GM18499 (cell line): ENCODE measurements around the gene LAMC3.

ENCODE experiments used
- ATAC-seq: cut with Tn5 transposase; IDR thresholded peaks from one replicate; pipeline ENCODE4 v1.9.1; 2021; ENCODE audit warnings: moderate number of reproducible peaks; ENCODE audit not compliant: insufficient read depth, unreplicated experiment

LAMC3 gene

DNA sequence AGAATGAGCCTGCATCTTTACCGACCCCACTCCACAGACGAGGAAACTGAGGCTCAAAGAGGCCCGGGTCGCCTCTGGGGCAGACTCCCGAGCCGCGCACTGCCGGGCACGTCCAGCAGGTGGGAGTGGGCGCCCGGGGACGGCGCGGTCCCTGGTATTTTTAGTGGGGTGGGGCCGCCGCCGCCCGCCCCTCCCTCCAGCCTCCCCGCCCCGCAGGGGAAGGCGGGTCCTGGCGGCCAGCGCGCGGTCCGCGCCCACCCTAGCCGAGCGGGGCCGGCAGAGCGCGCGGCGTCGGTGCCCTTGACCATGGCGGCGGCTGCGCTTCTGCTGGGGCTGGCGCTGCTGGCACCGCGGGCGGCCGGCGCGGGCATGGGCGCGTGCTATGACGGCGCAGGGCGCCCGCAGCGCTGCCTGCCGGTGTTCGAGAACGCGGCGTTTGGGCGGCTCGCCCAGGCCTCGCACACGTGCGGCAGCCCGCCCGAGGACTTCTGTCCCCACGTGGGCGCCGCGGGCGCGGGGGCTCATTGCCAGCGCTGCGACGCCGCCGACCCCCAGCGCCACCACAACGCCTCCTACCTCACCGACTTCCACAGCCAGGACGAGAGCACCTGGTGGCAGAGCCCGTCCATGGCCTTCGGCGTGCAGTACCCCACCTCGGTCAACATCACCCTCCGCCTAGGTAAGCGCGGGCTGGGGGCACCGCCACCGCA lies at the start of gene LAMC3:
Gene LAMC3 (plus strand): TSS at position 266 of the 710 bp plus-strand sequence. CDS start 41 bp downstream, at position 307.
- ATAC-seq: no peak

DNA sequence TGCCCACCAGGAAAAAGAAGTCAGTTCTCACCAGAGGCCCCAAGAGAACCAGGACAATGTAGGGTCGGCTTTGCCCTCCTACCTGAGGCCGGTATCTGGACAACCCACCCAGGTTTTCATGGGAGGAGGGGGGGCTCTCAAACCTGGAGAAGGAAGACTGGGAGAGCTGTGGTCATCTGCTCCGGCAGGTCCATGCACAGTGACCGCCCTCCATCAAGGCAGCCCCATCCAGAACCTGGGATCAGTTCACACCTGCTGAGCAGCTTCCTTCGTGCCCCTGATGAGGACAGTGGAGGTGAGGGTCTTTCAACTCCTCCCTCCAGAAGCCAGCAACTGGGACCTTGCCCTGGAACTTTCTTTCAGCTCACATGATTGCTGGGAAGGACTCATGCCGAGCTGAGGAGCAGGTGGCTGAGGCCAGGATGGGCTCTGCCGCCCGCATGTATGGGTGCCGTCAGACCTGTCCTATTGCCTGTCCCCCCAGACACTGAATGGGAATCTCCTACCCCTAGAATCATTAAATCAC lies 49.1 kb upstream of the LAMC3 start:
- no peak for ATAC-seq

DNA sequence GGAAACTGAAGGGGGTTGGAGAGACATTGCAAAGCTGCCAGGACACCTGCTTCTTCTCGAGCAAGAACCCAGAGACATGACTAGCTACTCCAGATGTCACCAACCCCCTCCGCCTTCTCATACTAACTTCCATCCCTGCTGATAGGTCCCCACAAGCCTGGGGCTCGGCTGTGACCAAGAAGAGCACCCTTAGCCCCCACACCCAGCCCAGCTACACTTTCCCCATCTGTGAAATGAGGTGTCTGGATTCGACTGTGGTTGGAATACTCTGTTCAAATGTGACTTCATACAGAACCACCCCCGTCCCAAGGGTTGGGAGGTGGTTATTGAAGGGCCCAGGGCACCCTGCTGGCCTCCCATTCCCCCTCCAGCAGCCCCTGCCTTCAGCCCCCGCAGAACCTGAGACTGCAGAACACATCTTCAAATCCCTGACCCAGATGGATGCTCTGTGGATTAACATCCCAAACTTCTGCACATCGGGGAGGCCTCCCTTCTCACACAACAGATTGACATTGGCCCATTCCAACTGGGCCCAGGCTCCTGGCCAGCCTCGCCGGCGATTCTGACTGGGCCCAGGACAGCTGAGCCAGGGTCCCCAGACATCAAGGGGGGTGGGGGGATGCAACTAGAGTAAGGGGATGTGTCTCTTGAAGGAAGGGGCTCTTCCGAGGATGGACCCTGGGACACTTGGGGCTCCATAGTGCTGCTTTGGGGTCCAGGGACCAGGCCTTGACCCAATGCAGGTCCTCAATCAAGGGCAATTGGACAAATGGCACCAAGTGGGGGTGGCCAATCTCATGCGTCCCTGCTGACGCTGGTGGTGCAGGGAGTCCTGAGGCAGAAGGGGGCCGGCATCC lies 48.2 kb upstream of the LAMC3 start:
- ATAC-seq: no peak

DNA sequence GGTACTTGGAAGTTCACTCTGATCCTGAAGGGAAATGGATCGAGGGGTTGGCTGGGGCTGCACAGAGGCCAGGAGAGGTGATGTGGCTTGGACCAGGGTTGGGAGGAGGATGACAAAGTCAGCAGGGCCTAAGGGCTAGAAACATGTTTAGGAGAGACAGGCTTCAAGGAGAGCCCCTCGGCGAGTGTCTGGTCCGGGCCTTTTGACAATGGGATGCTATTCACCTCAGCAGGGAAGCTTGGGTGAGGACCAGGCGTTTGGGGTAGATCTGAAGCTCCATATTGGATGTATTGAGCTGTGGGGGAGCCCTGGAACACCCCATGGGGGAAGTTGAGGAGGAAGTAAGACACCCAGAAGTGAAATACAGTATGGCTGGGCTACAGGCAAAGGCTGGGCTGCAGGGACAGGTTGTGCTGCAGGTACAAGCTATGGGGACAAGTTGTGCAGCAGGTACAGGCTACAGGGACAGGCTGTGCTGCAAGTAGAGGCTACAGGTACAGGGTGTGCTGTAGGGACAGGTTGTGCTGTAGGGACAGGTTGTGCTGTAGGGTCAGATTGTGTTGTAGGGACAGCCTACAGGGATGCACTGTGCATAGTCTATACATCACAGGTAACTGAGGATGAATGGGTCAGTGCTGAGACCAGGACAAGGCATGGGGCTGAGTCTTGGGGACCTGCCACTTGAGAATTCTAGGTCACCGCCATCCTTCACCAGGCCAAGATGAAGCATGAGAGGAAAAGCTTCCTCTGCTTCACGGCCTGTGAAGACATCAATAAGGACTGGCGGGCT lies 47.3 kb upstream of the LAMC3 start:
- no peak for ATAC-seq

DNA sequence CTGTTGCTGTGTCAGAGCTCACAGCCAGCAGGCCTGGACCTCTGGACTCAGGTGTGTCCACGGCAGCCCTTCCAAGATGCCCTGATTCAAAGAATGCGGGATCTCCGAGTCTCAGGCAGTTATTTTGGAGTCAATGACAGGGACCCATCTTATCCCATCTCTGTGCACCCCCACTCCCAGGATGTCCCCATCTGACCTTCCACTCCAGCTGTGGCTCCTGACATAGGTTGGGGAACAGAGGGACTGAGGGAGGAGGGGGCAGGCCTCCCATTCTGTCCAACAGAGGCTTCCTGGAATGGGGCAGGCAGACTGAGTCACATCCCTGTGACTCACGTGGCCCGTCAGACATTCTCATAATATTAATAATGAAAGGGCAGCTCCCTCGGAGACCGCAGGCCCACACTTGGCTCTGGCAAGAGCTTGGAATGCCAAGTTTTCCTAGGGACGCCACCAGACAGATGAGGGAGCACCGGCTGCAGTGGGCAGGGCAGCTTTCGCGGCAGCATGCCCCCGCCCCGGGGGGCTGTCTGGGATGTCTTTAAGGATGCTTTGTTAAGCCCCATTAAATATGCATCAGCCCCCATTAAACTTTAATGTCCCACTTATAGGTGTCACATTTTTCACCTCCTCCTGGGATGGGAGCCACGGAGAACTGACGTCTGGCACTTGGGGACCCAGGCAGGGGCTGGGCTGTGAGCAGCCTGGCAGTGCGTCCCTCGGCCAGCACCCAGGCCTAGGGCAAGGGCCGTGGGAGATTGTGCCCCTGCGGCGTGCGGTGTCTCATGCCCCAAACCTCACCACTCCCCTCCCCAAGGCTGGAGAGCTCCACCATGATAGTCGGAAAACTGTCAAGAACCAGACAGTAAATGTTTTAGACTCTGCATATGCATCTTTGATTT lies 46.3 kb upstream of the LAMC3 start:
- ATAC-seq: no peak

DNA sequence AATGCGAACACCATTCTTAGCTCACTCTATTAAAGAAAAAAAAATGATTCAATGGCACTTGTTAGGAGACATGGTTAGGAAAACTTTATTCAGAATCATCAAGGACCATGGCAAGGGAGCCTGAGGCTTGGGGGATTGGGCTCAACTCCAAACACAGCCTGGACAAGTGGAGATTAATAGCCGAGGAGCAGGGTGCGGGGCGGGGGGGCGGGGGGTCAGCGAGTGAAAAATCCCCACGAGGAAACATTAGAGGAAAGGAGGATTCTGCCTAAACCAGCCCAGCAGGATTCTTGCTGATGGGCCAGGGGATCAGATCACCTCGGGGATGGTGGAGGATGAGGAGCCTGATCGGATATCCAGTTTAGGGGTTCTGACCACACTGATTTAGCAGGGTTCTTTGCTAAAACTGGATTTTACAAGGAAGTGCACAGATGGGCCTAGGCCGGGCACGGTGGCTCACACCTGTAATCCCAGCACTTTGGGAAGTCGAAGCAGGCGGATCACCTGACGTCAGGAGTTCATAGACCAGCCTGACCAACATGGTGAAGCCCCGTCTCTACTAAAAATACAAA lies 45.6 kb upstream of the LAMC3 start:
- no peak for ATAC-seq

DNA sequence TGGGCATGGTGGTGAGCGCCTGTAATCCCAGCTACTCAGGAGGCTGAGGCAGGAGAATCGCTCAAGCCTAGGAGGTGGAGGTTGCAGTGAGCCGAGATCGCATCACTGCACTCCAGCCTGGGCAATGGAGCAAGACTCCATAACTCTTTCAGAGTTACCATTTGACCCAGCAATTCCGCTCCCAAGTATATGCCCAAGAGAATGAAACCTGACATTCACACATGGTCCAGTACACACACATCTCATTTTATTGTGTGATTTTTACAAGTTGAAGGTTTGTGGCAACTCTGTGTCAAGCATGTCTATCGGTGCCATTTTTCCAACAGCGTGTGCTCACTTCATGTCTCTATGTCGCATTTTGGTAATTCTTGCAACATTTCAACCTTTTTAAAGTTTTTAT lies 45.1 kb upstream of the LAMC3 start:
- no peak for ATAC-seq

DNA sequence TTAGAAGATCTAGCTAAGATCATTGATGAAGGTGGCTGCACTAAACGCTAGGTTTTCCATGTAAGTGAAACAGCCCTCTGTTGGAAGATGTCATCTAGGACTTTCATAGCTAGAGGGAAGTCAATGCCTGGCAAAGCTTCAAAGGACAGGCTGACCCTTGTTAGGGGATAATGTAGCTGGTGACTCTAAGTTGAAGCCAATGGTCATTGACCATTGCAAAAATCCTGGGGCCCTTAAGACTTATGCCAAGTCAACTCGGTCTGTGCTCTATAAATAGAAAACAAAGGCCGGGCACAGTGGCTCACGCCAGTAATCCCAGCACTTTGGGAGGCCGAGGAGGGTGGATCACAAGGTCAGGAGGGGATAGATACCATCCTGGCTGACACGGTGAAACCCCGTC lies 43.3 kb upstream of the LAMC3 start:
- no peak for ATAC-seq

DNA sequence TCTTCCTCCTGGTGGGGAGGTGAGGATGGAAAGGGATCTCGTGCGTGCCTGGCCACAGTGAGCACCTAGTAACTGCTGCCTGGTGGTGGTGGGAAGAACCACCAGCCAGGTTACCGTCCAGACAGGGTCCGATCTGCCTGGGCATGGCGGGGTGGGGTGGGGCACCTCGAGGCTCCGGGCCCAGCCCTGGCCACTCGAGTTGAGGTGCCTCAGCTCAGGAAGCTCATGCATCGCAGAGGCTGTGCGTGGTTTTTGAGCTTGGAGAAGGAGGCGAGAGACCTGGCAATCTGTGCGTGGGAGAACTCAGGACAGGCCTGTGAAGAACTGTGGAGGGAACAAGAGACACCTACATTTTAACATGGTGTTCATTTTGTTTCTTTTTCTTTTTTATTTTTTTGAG lies 38.9 kb upstream of the LAMC3 start:
- ATAC-seq: no peak

DNA sequence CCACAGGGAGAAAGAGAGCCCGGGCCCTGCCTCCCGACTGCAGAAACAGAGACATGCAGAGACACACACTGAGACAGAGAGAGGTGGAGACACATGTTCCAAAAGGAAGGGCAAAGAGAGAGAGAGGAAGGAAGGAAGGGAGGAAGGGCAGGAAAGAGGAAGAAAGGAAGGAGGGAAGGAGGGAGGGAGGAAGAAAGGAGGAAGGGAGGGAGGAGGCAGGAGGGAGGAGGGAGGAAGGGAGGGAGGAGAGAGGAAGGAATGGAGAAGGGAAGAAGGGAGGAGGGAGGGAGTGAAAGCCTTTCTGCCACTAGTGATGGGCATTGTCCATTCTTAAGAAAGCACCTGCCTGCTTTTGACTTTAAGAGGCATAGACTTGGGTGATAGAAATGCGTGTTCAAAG lies 38.1 kb upstream of the LAMC3 start:
- ATAC-seq: no peak

DNA sequence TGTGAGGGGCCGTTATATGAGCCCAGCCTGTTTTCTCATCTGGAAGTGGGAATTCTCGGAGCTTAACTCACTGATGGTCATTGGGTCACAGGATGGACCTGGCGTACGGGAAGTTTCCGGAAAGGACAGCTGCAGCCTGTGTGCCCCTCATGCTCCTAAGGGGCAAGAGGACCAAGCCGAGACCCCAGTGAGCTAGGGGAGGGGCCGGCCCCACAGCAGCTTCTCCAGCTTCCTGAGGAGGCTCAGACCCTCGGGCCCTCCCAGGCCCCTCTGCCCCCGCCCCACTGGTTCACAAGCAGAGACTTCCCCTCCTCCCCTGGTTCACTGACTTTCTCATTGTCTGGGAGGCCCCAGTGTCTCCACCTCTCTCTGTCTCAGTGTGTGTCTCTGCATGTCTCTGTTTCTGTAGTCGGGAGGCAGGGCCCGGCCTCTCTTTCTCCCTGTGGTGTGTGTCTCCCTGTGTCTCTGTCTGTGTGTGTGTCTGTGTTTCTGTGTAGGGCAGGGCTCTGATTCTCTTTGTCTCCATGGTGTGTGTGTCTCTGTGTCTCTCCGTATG lies 37.6 kb upstream of the LAMC3 start:
- no peak for ATAC-seq

DNA sequence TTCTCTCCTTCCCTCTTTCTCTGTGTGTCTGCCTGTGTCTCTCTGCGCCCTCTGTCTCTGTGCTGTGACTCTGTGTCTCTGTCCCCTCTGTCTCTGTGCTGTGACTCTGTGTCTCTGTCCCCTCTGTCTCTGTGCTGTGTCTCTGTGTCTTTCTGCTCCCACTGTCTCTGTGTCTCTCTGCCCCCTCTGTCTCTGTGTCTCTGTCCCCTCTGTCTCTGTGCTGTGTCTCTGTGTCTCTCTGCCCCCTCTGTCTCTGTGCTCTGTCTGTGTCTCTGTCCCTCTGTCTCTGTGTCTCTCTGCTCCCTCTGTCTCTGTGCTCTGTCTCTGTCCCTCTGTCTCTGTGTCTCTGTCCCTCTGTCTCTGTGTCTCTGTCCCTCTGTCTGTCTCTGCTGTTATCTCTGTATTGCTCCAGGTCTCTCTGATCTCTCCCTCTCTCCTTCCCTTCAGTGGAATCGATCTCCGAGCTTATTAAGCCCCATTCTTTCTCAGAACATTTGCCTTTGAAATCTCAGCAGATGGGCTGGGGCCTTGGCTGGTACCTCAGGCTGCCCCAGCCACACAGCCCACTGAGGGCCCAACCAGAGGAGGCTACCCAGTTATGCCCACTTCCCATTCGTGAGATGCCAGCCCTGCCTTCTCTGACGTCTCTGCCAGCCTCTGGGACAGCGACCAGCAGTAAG lies 36.6 kb upstream of the LAMC3 start:
- ATAC-seq: no peak

DNA sequence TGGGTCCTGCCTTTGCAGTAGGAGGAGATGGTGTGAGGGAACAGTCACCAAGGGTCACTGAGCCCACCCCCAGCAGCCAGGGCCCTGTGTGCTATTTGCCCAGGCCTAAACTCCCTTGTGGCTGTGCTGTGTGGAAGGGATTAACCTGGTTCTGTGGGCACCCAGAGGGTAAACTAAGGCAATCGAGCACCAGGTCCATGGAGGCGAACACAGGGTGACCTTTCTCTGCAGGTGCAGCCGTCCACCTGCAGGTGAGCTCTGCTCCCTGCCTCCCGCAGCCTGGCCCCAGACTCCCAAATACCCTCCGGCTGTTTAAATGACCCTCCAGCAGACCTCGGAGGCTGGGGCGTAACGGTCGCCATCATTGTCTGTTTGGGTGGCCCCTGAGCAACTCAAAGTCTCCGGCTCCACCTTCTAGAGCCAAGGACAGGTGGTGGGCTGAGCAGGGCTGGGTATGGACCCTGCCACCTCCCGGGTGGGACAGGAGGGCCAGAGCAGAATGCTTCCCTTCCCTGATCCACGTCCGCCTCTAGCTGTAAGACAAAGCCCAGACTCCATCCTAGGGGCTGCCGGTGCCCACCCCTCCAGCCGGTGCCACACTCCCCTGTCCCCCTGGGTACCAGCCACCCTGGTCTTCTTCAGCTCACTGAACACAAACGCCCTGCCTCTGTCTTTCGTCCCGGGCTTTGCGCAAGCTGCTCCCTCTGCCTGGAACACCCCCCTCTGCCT lies 35.9 kb upstream of the LAMC3 start:
- no peak for ATAC-seq

DNA sequence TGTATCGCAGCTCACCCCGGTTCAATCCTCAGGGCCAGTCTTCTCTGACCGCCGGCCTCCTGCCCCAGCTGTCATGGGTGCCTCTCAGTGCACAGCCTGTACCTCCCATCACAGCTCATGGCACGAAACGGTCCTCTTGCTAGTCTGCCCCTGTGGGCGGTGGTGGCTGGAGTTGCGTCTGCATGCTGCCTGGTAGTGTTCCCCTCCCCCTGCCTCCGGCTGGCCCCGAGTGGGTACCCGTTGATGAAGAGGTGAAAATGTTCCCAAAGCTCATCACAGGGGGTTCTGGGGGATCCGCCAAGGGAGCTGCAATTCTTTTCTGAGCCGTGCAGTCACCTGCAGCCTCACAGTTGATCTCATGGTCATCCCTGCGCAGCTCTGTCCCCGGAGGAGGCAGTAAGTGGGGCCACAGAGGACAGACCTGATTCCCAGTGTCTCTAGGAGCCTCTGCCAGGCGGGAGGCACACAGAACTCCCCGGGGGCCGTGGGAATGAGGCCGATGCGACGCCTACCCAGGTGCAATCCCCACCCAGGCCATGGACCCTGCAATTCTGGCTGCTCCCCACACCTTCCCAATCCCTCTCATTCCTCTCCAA lies 35.2 kb upstream of the LAMC3 start:
- ATAC-seq: no peak

DNA sequence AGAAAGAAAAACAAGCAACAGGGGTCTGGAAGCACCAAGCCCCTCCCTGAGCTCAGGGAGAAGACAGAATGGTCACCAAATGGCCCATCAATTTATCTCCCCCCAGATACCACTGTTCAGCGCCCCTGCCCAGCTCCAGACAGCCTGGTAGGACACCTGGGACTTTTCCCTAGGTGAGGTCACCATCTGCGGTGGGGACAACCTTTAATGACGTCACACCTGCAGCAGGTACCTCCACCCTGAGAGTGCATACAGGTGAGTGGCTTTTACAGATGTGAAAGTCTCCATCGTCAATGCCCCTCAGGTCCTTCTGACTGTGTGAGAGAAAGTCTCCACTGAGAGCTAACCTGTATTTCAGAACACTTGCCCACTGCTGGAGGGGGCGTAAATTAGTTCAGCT lies 34.3 kb upstream of the LAMC3 start:
- ATAC-seq: no peak

DNA sequence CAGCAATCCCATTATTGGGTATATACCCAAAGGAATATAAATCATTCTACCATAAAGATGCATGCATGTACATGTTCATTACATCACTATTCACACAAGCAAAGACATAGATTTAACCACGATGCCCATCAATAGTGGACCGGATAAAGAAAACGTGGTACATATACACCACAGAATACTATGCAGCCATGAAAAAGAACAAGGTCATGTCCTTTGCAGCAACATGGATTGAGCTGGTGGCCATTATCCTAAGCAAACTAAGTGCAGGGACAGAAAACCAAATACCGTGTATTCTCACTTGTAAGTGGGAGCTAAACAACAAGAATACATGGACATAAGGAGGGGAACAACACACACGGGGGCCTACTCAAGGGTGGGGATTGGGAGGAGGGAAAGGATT lies 33.8 kb upstream of the LAMC3 start:
- no peak for ATAC-seq
